Activated CD8-positive, alpha-beta memory T cell treated with anti-CD3 and anti-CD28 coated beads, Interleukin-2, amount 50 U/mL, for 4 hours (primary cell): ENCODE measurements around the gene NAPEPLD.
"Not testable (repeated sequence)": the region's sequence is repeated elsewhere in the genome, so short reads cannot be mapped to it uniquely, and the experiment has no call there.

Source experiments
- DNase-seq: peaks from one replicate; pipeline ENCODE4 v3.0.0-alpha.2; 2020

NAPEPLD gene

DNA sequence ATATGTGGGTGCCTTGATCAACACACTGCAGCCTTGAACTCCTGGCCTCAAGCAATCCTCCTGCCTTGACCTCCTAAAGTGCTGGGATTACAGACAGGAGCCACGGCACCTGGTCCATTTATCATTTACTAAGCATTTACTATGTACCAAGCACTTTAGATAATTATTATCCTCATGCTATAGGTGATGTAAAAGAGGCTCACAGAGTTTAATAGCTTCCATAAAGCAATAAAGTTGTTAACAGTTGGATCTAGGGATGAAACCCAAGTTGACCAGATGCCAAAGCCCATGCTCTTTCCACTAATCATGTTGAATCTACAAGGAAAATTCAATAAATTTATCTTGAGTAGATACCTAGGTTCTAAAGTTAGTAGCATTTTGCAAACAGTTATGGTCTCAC, 5.0 kb downstream of the NAPEPLD start:
- DNase-seq: no peak

DNA sequence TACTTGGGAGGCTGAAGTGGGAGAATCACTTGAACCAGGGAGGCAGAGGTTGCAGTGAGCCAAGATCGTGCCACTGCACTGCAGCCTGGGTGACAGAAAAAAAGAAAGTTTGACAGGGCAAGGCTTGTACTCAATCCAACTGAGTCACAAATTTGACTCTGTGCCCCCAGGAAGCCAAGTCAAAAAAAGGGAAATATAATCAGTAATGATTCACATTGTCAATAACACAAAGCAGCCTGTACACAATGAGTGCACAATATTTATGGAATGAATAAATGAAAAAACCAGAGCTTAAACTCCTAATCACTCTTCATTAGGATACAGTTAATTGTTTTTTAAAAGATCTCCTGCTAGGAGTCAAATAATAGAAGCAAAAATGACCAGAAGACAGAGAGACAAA, 6.4 kb downstream of the NAPEPLD start:
- DNase-seq: no peak

DNA sequence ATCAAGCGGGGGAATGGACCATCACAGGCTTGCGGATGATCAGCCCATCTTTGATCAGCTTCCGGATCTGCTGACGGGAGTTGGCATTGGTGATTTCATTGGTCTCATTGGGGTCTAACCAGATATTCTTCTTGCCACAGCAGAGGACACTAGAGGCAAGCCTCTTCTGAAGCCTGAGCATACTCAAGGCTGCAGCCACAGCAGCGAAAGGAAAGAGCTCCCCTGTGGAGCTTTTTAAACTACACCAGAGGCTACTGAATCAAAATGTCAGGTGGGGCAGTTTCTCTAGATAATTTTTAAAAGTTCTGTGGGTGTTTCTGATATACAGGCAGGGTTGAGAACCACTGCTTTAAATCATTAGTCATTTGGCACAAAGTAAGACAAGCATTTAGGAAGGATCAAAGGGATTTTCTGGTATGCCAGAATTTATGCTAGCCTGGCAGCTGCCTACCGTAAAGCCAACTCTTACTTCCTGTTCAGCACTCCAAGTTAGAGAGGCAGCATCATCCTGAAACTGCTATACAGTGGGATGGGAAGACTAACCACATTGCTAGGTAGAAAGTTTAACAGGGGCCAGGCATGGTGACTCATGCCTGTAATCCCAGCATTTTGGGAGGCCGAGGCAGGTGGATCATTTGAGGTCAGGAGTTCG, 7.0 kb downstream of the NAPEPLD start:
- DNase-seq: no peak

DNA sequence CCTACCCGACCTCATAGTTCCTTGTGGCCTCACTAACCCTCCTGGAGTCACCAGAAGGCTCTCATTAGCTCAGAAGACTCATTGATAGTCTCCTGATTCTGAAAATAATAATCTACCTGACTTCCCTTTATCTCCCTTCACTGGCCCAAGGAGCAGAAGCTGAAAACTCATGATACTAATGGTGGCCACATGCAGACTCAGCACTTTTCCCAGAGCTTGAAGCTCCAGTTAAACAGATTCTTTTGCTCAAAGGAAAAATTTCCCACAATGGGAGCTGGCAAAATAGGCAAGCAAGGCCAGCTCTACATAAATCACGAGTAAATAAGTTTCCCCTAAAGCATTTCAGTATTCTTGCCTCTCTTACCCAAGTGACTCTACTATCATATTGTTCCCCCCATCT, 8.2 kb downstream of the NAPEPLD start:
- no peak for DNase-seq

GRCh38 chr7:103140061-103140460, 8.8 kb downstream of the NAPEPLD start:
- no peak for DNase-seq

DNA sequence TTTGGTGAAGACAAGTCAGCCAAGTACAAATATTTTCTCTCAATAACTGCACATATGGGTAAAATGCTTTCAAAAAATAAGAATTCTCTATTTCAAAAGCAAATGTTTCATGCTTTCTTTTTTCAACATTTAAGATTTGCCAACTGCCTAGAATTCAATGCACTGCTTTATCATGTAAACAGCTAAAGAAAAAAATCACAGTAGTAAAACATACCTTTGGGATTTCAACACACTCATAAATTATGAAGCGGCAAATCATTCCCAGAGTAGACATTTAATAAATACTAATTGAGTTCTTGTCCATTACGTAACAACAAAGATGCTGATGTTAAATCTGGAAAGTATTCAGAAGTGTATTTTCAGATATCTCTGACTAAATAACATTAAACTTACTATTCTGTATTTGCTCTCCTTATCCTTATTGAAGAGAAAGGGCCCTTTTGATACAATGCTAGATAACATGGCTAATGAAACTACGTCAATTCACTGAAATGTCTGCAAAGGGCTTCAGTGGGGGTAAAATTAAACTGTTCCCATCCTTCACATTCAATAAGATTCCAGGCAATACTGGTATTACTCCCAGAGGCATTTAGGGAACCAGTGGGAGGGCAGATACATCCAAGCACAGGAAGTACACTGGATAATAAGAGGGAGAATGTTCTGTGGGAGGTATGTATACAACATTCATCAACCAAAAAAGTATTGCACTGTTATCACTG, 13.9 kb downstream of the NAPEPLD start:
- DNase-seq: no peak

DNA sequence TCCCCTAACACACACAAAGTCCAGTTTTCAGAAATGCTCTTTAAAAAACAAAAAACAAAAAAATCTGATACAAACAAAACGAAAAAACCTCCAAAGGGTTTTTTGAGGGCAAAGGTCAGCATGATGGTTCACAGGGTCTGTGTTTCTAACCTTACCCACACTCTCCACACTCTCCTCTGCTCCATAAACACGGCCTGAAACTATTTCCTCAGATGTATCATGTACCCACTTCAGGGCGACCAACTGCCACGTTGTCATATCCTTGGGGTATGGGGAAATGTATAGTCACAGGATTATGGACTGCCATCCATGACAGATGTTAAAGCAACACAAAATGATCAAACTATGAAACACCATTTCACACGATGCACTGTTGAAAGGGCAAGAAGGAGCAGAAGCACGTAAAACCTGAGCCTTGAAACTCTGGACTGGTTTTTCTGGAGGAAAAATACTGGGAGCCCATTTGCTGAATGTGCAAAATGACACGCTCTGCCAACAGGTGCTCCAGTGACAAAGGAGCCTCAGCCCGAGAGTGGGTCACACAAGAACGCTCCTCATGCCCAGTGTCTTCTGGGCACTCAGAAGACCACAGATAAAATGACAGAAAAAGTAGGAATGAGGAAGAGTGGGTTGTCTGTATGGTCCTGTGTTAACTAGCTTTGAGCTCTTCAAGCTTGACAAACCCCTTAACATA, 15.8 kb downstream of the NAPEPLD start:
- DNase-seq: no peak

DNA sequence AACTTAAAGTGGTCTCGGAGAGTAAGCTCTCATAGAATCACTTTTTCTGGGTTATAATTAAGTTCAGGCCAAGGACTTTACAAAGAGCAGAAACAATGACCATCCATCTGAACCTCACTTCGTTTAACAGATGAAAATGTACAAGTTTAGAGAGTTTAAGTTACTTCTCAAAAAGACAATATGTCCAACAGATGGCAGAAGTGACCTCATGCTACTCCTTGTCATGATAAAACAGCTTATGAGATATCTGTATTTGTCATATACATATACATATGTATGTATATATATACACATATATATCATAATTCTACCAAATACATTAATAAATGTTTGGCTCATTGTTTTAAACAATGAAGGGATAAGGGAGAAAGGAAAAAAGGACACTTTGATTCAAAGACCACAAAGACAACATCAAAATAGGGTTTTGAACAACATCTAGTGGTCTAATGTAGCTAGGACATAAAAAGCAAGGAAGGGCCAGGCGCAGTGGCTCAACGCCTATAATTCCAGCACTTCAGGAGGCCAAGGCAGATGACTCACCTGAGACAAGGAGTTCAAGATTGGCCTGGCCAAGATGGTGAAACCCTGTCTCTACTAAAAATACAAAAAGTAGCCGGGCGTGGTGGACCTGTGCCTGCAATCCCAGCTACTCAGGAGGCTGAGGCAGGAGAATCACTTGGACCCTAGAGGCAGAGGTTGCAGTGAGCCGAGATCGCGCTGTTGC, 17.8 kb downstream of the NAPEPLD start:
- DNase-seq: no peak

GRCh38 chr7:103129702-103130549, 19.0 kb downstream of the NAPEPLD start:
- DNase-seq: no peak

- no peak for DNase-seq
Observed at GRCh38 chr7:103127006-103127405, 21.9 kb downstream of the NAPEPLD start.

- DNase-seq: no peak
Observed at GRCh38 chr7:103124429-103124979, 24.4 kb downstream of the NAPEPLD start.

DNA sequence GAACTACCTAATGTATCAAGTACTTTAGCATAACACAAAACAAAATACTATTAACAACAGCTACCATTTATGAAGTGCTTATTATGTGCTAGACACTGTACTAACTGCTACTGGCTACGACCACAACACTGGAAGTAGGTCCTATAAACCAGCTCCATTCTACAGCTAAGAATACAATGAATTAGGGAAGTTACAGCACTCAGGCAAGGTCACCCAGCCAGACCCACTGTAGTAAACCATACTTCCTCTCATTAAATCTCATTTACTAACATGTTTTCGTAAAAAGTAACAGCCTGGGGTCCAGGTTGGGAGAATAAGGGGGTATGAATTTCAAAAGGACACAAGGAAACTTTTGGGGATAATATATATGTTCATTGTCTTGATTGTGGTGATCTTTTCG, 25.4 kb downstream of the NAPEPLD start:
- no peak for DNase-seq

GRCh38 chr7:103121641-103122040, 27.3 kb downstream of the NAPEPLD start:
- no peak for DNase-seq

DNA sequence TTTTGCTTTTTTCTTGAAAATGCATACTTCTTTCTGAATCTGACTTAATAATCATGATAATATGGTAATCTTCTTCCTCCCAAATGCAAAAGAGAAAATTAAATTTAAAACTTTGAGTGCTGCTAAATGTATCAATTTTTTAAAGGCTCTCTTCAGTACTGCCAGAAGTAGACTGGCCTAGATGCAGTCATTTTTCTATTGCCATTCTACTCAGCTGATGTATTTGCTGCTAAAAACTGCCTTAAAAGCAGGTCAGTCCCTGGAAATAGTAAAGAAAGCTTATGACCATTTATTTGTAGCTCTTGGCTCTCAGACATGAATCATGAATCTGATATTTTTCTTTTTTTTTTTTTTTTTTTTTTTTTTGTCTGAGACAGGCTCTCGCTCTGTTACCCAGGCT, 28.5 kb downstream of the NAPEPLD start:
- DNase-seq: no peak

DNA sequence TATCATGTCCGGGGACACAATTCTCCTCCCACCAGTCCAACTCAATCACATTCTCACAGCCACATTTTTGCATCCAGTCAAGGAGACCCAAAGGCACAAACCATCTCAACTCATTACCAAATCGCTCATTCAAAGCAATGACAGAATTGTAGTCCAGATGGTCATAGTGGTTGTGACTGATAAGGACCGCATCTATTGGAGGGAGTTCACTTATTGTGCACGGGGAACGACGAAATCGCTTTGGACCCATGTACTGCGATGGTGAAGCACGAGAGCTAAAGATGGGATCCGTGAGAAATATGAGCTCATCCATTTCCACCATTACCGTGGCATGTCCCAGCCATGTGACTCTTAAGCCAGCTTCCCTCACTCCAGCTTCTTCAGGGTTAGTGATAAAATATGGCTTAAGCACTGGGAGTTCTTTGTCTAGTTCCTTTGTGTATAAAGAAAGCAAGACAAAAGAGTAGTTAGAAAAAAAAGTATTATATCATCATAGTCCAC, 29.1 kb downstream of the NAPEPLD start:
- no peak for DNase-seq

- DNase-seq: no peak
Observed at GRCh38 chr7:103117465-103117864, 31.4 kb downstream of the NAPEPLD start.

DNA sequence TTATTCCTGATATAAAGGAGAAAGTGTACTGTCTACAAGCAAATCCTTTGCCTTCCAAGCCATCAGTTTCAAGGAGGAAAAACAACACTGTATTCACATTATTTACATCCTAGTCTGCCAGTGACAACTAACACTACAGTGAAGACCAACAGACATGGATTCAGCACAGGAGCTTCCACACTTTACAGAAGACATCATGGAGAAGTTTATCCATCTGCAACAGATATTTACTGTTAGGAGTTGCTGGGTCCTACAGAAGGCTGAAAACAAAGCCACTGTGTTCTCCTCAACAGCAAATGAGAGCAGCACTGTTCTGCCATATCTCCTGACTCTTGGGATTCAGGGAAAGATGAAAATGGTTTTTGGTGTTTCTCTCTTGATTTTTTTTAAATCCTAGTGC, 31.9 kb downstream of the NAPEPLD start:
- DNase-seq: no peak

GRCh38 chr7:103116511-103116910, 32.4 kb downstream of the NAPEPLD start:
- DNase-seq: no peak

DNA sequence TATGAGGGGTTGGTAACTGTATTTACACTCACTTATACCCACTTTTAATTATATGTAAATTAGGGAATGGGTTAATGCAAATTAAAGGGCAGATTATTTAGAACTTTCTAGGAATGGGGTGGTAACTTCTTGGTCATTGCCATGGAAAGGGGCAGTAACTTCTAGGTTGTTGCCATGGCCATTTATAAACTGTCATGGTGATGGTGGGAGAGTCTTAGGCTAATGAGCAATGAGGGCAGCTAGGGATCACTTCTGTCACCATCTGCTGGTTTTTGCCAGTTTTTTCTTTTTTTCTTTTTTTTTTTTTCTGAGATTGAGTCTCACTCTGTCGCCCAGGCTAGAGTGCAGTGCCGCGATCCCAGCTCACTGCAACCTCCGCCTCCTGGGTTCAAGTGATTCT, 33.1 kb downstream of the NAPEPLD start:
- no peak for DNase-seq

GRCh38 chr7:103114576-103115008, 34.3 kb downstream of the NAPEPLD start:
- DNase-seq: no peak

- no peak for DNase-seq
Observed at GRCh38 chr7:103113164-103113563, 35.7 kb downstream of the NAPEPLD start.

GRCh38 chr7:103106703-103107070, 42.2 kb downstream of the NAPEPLD start:
- not testable (repeated sequence) for DNase-seq
